ENCODE data around the gene HLCS. TPM values are rescaled to one million over a fixed set of nuclear protein-coding genes. Genes with fewer than 3 reads are reported as not detected.

Gene HLCS
- polyA plus RNA-seq, 1 donor (not counting 4 experiments of a cell fraction or from before 2014, with no cell fraction given), result 11.5 TPM

DNA sequence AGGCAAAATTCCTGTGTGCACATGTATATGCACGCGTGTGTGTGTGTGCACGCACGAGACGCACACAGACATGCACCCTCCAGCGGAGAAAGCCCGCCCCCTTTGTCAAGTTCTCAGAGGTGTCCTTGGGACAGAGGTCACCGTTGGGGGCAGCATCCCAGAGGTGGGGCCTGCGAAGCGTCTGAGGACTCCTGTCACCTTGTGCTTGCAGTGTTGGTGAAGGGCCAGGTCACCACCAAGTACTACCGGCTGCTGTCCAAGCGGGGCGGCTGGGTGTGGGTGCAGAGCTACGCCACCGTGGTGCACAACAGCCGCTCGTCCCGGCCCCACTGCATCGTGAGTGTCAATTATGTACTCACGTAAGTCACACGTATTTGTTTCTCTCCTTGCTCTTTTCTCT lies 225.0 kb downstream of the HLCS start:
- no peak overlapping the region for H2AFZ ChIP-seq (ENCODE audit: control insufficient read depth, low read length)
- H3K4me3 ChIP-seq (ENCODE audit: control insufficient read depth in 2 of 3, extremely low read depth in 1 of 3, insufficient read depth in 2 of 3, low read depth in 1 of 3, low read length in 3 of 3), result no peak overlapping the region
- no peaks in the 10 kb centered on the region for H4K20me1 ChIP-seq (ENCODE audit: control insufficient read depth, extremely low read depth, insufficient read depth, low read length)
- H3K27ac ChIP-seq (ENCODE audit: control insufficient read depth, insufficient read depth, low read length), result no peak overlapping the region
- H3K36me3 ChIP-seq (ENCODE audit: control insufficient read depth in 2 of 2, extremely low read depth in 1 of 2, insufficient read depth in 2 of 2, low read length in 2 of 2), result no peaks in the 10 kb centered on the region
- no peak for FAIRE-seq
- H3K9me3 ChIP-seq (ENCODE audit: control insufficient read depth, low read depth, low read length), result no peaks in the 10 kb centered on the region
- H3K4me1 ChIP-seq (ENCODE audit: control insufficient read depth, extremely low read depth, insufficient read depth, low read length), result no peaks in the 10 kb centered on the region
- no peak overlapping the region for H3K9ac ChIP-seq (ENCODE audit: control insufficient read depth, extremely low read depth, insufficient read depth, low read length)
- H3K9me1 ChIP-seq (ENCODE audit: control insufficient read depth, extremely low read depth, insufficient read depth, low read length), result no peaks in the 10 kb centered on the region
- TF ChIP-seq, protein P1, sequence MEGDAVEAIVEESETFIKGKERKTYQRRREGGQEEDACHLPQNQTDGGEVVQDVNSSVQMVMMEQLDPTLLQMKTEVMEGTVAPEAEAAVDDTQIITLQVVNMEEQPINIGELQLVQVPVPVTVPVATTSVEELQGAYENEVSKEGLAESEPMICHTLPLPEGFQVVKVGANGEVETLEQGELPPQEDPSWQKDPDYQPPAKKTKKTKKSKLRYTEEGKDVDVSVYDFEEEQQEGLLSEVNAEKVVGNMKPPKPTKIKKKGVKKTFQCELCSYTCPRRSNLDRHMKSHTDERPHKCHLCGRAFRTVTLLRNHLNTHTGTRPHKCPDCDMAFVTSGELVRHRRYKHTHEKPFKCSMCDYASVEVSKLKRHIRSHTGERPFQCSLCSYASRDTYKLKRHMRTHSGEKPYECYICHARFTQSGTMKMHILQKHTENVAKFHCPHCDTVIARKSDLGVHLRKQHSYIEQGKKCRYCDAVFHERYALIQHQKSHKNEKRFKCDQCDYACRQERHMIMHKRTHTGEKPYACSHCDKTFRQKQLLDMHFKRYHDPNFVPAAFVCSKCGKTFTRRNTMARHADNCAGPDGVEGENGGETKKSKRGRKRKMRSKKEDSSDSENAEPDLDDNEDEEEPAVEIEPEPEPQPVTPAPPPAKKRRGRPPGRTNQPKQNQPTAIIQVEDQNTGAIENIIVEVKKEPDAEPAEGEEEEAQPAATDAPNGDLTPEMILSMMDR (optimal IDR thresholded peaks at IDR 0.05 in 1 of 3, IDR thresholded peaks at IDR 0.05 in 1 of 3, conservative IDR thresholded peaks at IDR 0.05 in 1 of 3; ENCODE audit: extremely low read depth in 1 of 3, insufficient read depth in 2 of 3, low read length in 3 of 3), result no peak
- TF ChIP-seq EZH2 (IDR thresholded peaks at IDR 0.05; ENCODE audit: low read length), result no peak
- dilution Hi-C loops (cut with MboI; ENCODE audit: extremely low pct_ligation_motif_present, low sequenced_read_pairs), result no loop called here
- DNase-seq (ENCODE audit: low read depth, low spot score), result no peak
- no peak overlapping the region for H3K4me2 ChIP-seq (ENCODE audit: control insufficient read depth, extremely low read depth, insufficient read depth, low read depth, low read length)
- H3K27me3 ChIP-seq (ENCODE audit: control insufficient read depth, extremely low read depth, insufficient read depth, low read length), result peaks cover 42% of the 10 kb centered on the region
- no peaks in the 10 kb centered on the region for H3K79me2 ChIP-seq (ENCODE audit: control insufficient read depth, insufficient read depth, low read length)

DNA sequence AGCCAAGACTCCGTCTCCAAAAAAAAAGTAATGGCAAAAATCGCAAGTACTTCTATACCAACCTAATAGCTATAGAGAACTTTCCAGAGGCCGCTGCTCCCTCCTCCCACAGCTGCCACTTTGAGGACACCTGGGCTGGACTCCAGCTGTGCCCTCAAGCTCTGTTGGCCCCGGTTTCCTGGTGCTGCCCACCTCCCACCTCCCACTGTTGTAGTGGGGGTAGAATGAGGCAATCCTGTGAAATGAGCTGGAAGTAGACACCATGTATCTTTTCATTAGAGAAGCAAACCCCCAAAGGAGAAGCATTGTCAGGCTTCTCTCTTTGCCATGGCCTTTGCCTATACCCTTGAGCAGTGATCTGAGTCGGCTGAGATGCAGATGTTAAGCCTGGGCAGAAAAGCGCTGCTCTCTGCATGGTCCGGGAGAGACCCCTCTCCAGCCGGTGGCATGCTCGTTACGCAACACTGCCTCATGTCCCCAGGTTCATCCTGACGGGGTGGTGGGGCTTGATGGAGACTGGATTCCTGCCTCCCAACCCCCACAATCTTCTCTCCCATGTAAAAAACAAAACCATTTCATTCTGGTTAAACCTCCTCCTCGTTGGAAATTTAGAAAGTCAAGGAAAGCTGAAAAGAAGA lies 227.9 kb downstream of the HLCS start:
- Histone ChIP-seq H3K27me3 (ENCODE audit: control insufficient read depth, extremely low read depth, insufficient read depth, low read length) (peaks cover 20% of the 10 kb centered on the region), H3K79me2 (ENCODE audit: control insufficient read depth, insufficient read depth, low read length) (no peaks in the 10 kb centered on the region), H3K36me3 (ENCODE audit: control insufficient read depth in 2 of 2, extremely low read depth in 1 of 2, insufficient read depth in 2 of 2, low read length in 2 of 2) (no peaks in the 10 kb centered on the region), H3K4me2 (ENCODE audit: control insufficient read depth, extremely low read depth, insufficient read depth, low read depth, low read length) (no peak overlapping the region), H3K9me1 (ENCODE audit: control insufficient read depth, extremely low read depth, insufficient read depth, low read length) (no peaks in the 10 kb centered on the region), H3K4me1 (ENCODE audit: control insufficient read depth, extremely low read depth, insufficient read depth, low read length) (no peaks in the 10 kb centered on the region), H2AFZ (ENCODE audit: control insufficient read depth, low read length) (no peak overlapping the region), H4K20me1 (ENCODE audit: control insufficient read depth, extremely low read depth, insufficient read depth, low read length) (no peaks in the 10 kb centered on the region), H3K9me3 (ENCODE audit: control insufficient read depth, low read depth, low read length) (no peaks in the 10 kb centered on the region), H3K27ac (ENCODE audit: control insufficient read depth, insufficient read depth, low read length) (no peak overlapping the region), H3K9ac (ENCODE audit: control insufficient read depth, extremely low read depth, insufficient read depth, low read length) (no peak overlapping the region), H3K4me3 (ENCODE audit: control insufficient read depth in 2 of 3, extremely low read depth in 1 of 3, insufficient read depth in 2 of 3, low read depth in 1 of 3, low read length in 3 of 3) (no peak overlapping the region)
- DNase-seq (ENCODE audit: low read depth, low spot score) (no peak), FAIRE-seq (no peak)
- dilution Hi-C loops (cut with MboI; ENCODE audit: extremely low pct_ligation_motif_present, low sequenced_read_pairs), result no loop called here
- TF ChIP-seq, protein P1 (optimal IDR thresholded peaks at IDR 0.05 in 1 of 3, IDR thresholded peaks at IDR 0.05 in 1 of 3, conservative IDR thresholded peaks at IDR 0.05 in 1 of 3; ENCODE audit: extremely low read depth in 1 of 3, insufficient read depth in 2 of 3, low read length in 3 of 3), result no peak
- TF ChIP-seq EZH2 (IDR thresholded peaks at IDR 0.05; ENCODE audit: low read length), result no peak
